H1 (cell line): ENCODE data around the gene GMPPA. TPM values are rescaled to one million over a fixed set of nuclear protein-coding genes. Genes with fewer than 3 reads are reported as not detected.

ENCODE experiments used
- CBX5 ChIP-seq: fragments of 300-800, 300-1000 bp; sonication (generic); IDR thresholded peaks from 2 replicates; pipeline ENCODE4 v1.7.1; 2016; ENCODE audit warnings: antibody characterized with exemption, low read length, low read depth
- CTBP2 ChIP-seq: IDR thresholded peaks from 2 replicates; pipeline ENCODE4 v1.7.0; 2011; ENCODE audit warnings: borderline replicate concordance, mild to moderate bottlenecking, moderate library complexity, mixed read lengths, low read length; ENCODE audit not compliant: insufficient read depth, insufficient read length
- POU5F1 ChIP-seq: IDR thresholded peaks from 2 replicates; pipeline ENCODE4 v1.6.1; 2011; ENCODE audit warnings: low read depth, mild to moderate bottlenecking, low read length, moderate library complexity
- ZNF274 ChIP-seq: IDR thresholded peaks from 2 replicates; pipeline ENCODE4 v1.7.0; 2012; ENCODE audit warnings: low read length, borderline replicate concordance; ENCODE audit errors: extremely low read depth
- polyA plus RNA-seq, 7 experiments: library from polyadenylated mRNA; depleted of rRNA in 3 of 7; stranded (reverse) in 5 of 7; unstranded in 2 of 7; fragments of >200 nt in 5 of 7; fragments of 200-250 nt in 2 of 7; gene quantifications; 1 replicate in 5 of 7; 2 replicates in 1 of 7; 4 replicates in 1 of 7; pipeline versions ENCODE4 v1.2.1 to v1.2.3, GENCODE V29; 2011 to 2013; ENCODE audit warnings: missing spikeins in 2 of 7, mixed read lengths in 2 of 7
- total RNA-seq: library from RNA; stranded (reverse); fragmentation: NEBNext Ultra II Directional; extraction: Animal tissue kit (Norgen Biotek cat#: 25700); gene quantifications from 2 replicates; pipeline ENCODE4 v1.2.1, GENCODE V29; 2021
- TF ChIP-seq, protein P1 (sequence below): IDR thresholded peaks from 2 replicates; pipeline ENCODE4 v1.6.1; 2011; ENCODE audit warnings: low read length, improper control_type of control experiment
- TF ChIP-seq, protein P2 (sequence below): IDR thresholded peaks from 2 replicates; pipeline ENCODE4 v1.6.1; 2012; ENCODE audit warnings: low read length, inconsistent platforms

GMPPA gene
- total and polyA plus RNA-seq, 2 of the 8 experiments (the other 6 are each of a cell fraction or from before 2014, with no cell fraction given), result 34.3 to 98.8 TPM

DNA sequence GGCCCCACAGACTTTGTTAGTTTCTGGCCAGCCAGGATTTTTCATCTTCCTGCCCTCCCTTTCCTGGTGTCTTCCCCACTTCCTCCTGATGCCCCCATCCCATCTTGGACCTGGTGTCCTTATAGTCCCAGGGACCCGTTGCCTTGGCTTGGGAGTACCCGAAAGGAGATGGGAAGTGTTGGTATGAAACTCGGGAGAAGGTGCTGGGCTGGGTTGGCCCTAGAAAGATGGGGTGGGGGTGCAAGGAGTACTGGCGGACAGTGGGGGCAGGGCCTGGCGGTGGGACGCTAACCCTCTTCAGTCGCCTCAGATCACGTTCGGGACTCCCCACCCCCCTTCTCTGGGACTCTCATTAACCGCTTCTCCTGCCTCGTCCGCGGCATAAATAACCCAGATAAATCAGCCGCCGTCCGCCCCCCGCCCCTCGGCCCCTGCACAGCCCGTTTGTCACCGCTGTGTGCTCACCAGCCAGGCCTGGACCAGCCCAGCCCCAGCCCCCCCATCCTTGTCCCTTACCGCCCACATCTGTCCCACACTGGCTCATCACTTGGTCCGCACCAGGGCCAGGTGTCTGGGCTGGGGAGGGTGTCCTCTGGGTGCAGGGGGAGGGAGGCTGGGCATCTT lies 11.9 kb downstream of the GMPPA start (continued):
- TF ChIP-seq CTBP2 (no peak), POU5F1 (no peak), CBX5 (no peak), ZNF274 (no peak)
- TF ChIP-seq, protein P1, sequence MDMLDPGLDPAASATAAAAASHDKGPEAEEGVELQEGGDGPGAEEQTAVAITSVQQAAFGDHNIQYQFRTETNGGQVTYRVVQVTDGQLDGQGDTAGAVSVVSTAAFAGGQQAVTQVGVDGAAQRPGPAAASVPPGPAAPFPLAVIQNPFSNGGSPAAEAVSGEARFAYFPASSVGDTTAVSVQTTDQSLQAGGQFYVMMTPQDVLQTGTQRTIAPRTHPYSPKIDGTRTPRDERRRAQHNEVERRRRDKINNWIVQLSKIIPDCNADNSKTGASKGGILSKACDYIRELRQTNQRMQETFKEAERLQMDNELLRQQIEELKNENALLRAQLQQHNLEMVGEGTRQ, result no peak
- TF ChIP-seq, protein P2, sequence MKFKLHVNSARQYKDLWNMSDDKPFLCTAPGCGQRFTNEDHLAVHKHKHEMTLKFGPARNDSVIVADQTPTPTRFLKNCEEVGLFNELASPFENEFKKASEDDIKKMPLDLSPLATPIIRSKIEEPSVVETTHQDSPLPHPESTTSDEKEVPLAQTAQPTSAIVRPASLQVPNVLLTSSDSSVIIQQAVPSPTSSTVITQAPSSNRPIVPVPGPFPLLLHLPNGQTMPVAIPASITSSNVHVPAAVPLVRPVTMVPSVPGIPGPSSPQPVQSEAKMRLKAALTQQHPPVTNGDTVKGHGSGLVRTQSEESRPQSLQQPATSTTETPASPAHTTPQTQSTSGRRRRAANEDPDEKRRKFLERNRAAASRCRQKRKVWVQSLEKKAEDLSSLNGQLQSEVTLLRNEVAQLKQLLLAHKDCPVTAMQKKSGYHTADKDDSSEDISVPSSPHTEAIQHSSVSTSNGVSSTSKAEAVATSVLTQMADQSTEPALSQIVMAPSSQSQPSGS, result no peak
- TF ChIP-seq, all 59 proteins: peak for 0
